GM23338 (cell line): ENCODE measurements around the gene NFATC3.

Experiments used
- CTCF ChIP-seq, 2 experiments: fragments of 200-600 bp in 1 of 2; sonication (generic) in 1 of 2; conservative IDR thresholded peaks; 2 replicates each; pipeline versions ENCODE4 v1.5.1 to v1.6.1; 2016 to 2017; ENCODE audit warnings: antibody characterized with exemption in 2 of 2, low read depth in 2 of 2, mild to moderate bottlenecking in 2 of 2, moderate library complexity in 1 of 2
- EZH2 ChIP-seq: fragments of 200-600 bp; sonication (generic); IDR thresholded peaks from one replicate; pipeline ENCODE4 v1.8.0; 2017; ENCODE audit warnings: antibody characterized with exemption, mild to moderate bottlenecking, low read depth; ENCODE audit not compliant: unreplicated experiment
- EZH2phosphoT487 ChIP-seq: fragments of 200-600 bp; sonication (generic); IDR thresholded peaks from one replicate; pipeline ENCODE4 v1.8.1; 2018; ENCODE audit warnings: antibody characterized with exemption; ENCODE audit not compliant: unreplicated experiment
- NANOG ChIP-seq: IDR thresholded peaks from 2 replicates; pipeline ENCODE4 v1.6.1; 2016; ENCODE audit warnings: antibody characterized with exemption, borderline replicate concordance
- POLR2AphosphoS5 ChIP-seq: IDR thresholded peaks from 2 replicates; pipeline ENCODE4 v1.6.1; 2016; ENCODE audit warnings: antibody characterized with exemption, low read depth
- REST ChIP-seq: IDR thresholded peaks from one replicate; pipeline ENCODE4 v1.6.1; 2018; ENCODE audit warnings: antibody characterized with exemption; ENCODE audit not compliant: unreplicated experiment
- ZNF114 ChIP-seq: fragments of 250-450 bp; sonication (Bioruptor Pico); IDR thresholded peaks from 2 replicates; pipeline ENCODE4 v1.5.0; 2020; ENCODE audit warnings: mild to moderate bottlenecking, moderate library complexity
- TF ChIP-seq, protein P1 (sequence below): IDR thresholded peaks from 2 replicates; pipeline ENCODE4 v1.6.1; 2016; ENCODE audit warnings: antibody characterized with exemption

GRCh38 chr16:68055395-68055794 lies 29.8 kb upstream of the NFATC3 start:
- TF ChIP-seq CTCF (conservative IDR thresholded peaks at IDR 0.05; ENCODE audit: low read depth in 2 of 2) (no peak), POLR2AphosphoS5 (no peak), NANOG (no peak), EZH2phosphoT487 (no peak), REST (no peak), EZH2 (no peak), ZNF114 (CRISPR knock-in tag) (no peak)
- TF ChIP-seq, protein P1, sequence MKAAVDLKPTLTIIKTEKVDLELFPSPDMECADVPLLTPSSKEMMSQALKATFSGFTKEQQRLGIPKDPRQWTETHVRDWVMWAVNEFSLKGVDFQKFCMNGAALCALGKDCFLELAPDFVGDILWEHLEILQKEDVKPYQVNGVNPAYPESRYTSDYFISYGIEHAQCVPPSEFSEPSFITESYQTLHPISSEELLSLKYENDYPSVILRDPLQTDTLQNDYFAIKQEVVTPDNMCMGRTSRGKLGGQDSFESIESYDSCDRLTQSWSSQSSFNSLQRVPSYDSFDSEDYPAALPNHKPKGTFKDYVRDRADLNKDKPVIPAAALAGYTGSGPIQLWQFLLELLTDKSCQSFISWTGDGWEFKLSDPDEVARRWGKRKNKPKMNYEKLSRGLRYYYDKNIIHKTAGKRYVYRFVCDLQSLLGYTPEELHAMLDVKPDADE, result no peak
